OCI-LY7 (cell line): ENCODE measurements around the gene VEPH1. TPM values are rescaled to one million over a fixed set of nuclear protein-coding genes. Genes with fewer than 3 reads are reported as not detected.

Source experiments
- BruUV-seq: library from RNA; stranded (reverse); fragments of 400-500 nt; replicated peaks from 2 replicates; lab custom pipeline; 2021; lab: Mats Ljungman, UMichigan
- CTCF ChIA-PET: fragments of 300-600 bp; sonication (Branson Sonifier 250); formaldehyde crosslinking; loops from one replicate; lab custom pipeline; 2022; ENCODE audit warnings: antibody characterized with exemption; ENCODE audit not compliant: unreplicated experiment; lab: Charles Lee
- POLR2A ChIA-PET: fragments of 300-600 bp; sonication (Branson Sonifier 250); formaldehyde crosslinking; loops from one replicate; lab custom pipeline; 2022; ENCODE audit warnings: antibody characterized with exemption; lab: Charles Lee
- DNase-seq: peaks from one replicate; pipeline ENCODE4 v3.0.0-alpha.2; 2015; ENCODE audit warnings: low spot score
- H2AFZ ChIP-seq: fragments of 200-600 bp; sonication (generic), shearing (Covaris generic); 2 replicates; pipeline ENCODE4 v1.6.1; 2014; ENCODE audit warnings: mild to moderate bottlenecking, antibody characterized with exemption, low read length, moderate library complexity
- H3K27ac ChIP-seq: fragments of 200-600 bp; sonication (generic); 2 replicates; pipeline ENCODE4 v1.5.1; 2014; ENCODE audit warnings: mixed run types, low read depth, mild to moderate bottlenecking, moderate library complexity, low read length, inconsistent platforms; ENCODE audit not compliant: poor library complexity, severe bottlenecking
- H3K36me3 ChIP-seq: fragments of 200-600 bp; sonication (generic); 2 replicates; pipeline ENCODE4 v1.6.1; 2014; ENCODE audit warnings: mild to moderate bottlenecking, antibody characterized with exemption, low read length, moderate library complexity, mixed read lengths; ENCODE audit not compliant: insufficient read depth
- H3K4me1 ChIP-seq: fragments of 200-600 bp; sonication (generic); 2 replicates; pipeline ENCODE4 v1.5.1; 2014; ENCODE audit warnings: mild to moderate bottlenecking, low read length; ENCODE audit not compliant: insufficient read depth, poor library complexity, severe bottlenecking
- H3K4me2 ChIP-seq: fragments of 200-600 bp; sonication (generic); 2 replicates; pipeline ENCODE4 v1.6.1; 2014; ENCODE audit warnings: mild to moderate bottlenecking, low read length
- H3K4me3 ChIP-seq: fragments of 200-600 bp; sonication (generic); 2 replicates; pipeline ENCODE4 v1.5.1; 2014; ENCODE audit warnings: mild to moderate bottlenecking, low read depth, low read length; ENCODE audit not compliant: poor library complexity, severe bottlenecking
- H3K79me2 ChIP-seq: fragments of 200-600 bp; sonication (generic); 2 replicates; pipeline ENCODE4 v1.6.1; 2016; ENCODE audit warnings: low read depth, mild to moderate bottlenecking, low read length, moderate library complexity, mixed read lengths; ENCODE audit not compliant: insufficient read depth
- H3K9me2 ChIP-seq: fragments of 200-600 bp; sonication (generic); 2 replicates; pipeline ENCODE4 v1.6.1; 2016; ENCODE audit warnings: mild to moderate bottlenecking, low read length, mixed read lengths; ENCODE audit not compliant: insufficient read depth
- H3K9me3 ChIP-seq: fragments of 200-600 bp; sonication (generic); 2 replicates; pipeline ENCODE4 v1.6.1; 2014; ENCODE audit warnings: mild to moderate bottlenecking, mixed run types, low read length, mixed read lengths
- H4K20me1 ChIP-seq: fragments of 200-600 bp; sonication (generic); 2 replicates; pipeline ENCODE4 v1.6.1; 2014; ENCODE audit warnings: mild to moderate bottlenecking, antibody characterized with exemption, low read length, moderate library complexity, mixed read lengths; ENCODE audit not compliant: insufficient read depth
- CTCF ChIP-seq: fragments of 200-600 bp; sonication (generic); conservative IDR thresholded peaks from 2 replicates; pipeline ENCODE4 v1.5.1; 2014; ENCODE audit warnings: mild to moderate bottlenecking, antibody characterized with exemption, low read length, moderate library complexity, mixed read lengths
- EZH2phosphoT487 ChIP-seq: fragments of 200-600 bp; sonication (generic); IDR thresholded peaks from 2 replicates; pipeline ENCODE4 v1.6.1; 2018; ENCODE audit warnings: low read depth, borderline replicate concordance, mild to moderate bottlenecking, mixed run types, antibody characterized with exemption, low read length, moderate library complexity, mixed read lengths
- intact Hi-C: fragments of 100-400 bp; cut with micrococcal nuclease; formaldehyde crosslinking; loops from one replicate; pipeline ENCODE4 v1.10.0; 2022; ENCODE audit not compliant: unreplicated experiment
- total RNA-seq, 2 experiments: library from RNA; depleted of rRNA in 1 of 2; stranded (reverse); fragments of >200 nt in 1 of 2; shearing (Covaris generic) in 1 of 2; gene quantifications; 2 replicates each; pipeline ENCODE4 v1.2.3, GENCODE V29; 2014 to 2022

The VEPH1 gene
- total RNA-seq, 2 experiments from 2014 or later = not detected

- no peak overlapping the region for H3K4me2 ChIP-seq
- H3K36me3 ChIP-seq = no peaks in the 10 kb centered on the region
- H3K4me1 ChIP-seq = no peaks in the 10 kb centered on the region
- no peak for TF ChIP-seq CTCF
- TF ChIP-seq EZH2phosphoT487 = no peak
- H4K20me1 ChIP-seq = no peaks in the 10 kb centered on the region
- no peak overlapping the region for H2AFZ ChIP-seq
- ChIA-PET POLR2A (no interaction called here), CTCF (no interaction called here)
- no TSS peak for BruUV-seq
- no peak overlapping the region for H3K4me3 ChIP-seq
- H3K9me2 ChIP-seq = no peaks in the 10 kb centered on the region
- no peak overlapping the region for H3K27ac ChIP-seq
- no peaks in the 10 kb centered on the region for H3K9me3 ChIP-seq
- no peaks in the 10 kb centered on the region for H3K79me2 ChIP-seq
- intact Hi-C loops = no loop called here
- DNase-seq = no peak
Measured at GRCh38 chr3:157259825-157260224, 243.4 kb downstream of the VEPH1 start.

GRCh38 chr3:157257101-157257500, 246.1 kb downstream of the VEPH1 start:
- no peak overlapping the region for H3K27ac ChIP-seq
- intact Hi-C loops = no loop called here
- H3K36me3 ChIP-seq = no peaks in the 10 kb centered on the region
- H3K79me2 ChIP-seq = no peaks in the 10 kb centered on the region
- ChIA-PET CTCF (no interaction called here), POLR2A (interaction anchor here (1.3 to 1.5 kb wide), 2 partner anchors 8 to 11 kb away, joined by 3 to 5 read pairs; no protein-coding TSS in a partner anchor)
- H3K4me2 ChIP-seq = no peak overlapping the region
- no peaks in the 10 kb centered on the region for H3K9me3 ChIP-seq
- no peak for DNase-seq
- no TSS peak for BruUV-seq
- H3K4me3 ChIP-seq = no peak overlapping the region
- H3K9me2 ChIP-seq = no peaks in the 10 kb centered on the region
- no peaks in the 10 kb centered on the region for H3K4me1 ChIP-seq
- TF ChIP-seq EZH2phosphoT487 (no peak), CTCF (no peak)
- no peaks in the 10 kb centered on the region for H4K20me1 ChIP-seq
- H2AFZ ChIP-seq = no peak overlapping the region

GRCh38 chr3:157255797-157256196, 247.4 kb downstream of the VEPH1 start:
- Histone ChIP-seq H3K79me2 (no peaks in the 10 kb centered on the region), H4K20me1 (no peaks in the 10 kb centered on the region), H3K4me3 (no peak overlapping the region), H3K27ac (no peak overlapping the region), H3K4me1 (no peaks in the 10 kb centered on the region), H3K36me3 (no peaks in the 10 kb centered on the region), H3K9me2 (no peaks in the 10 kb centered on the region), H2AFZ (no peak overlapping the region), H3K9me3 (no peaks in the 10 kb centered on the region), H3K4me2 (no peak overlapping the region)
- TF ChIP-seq EZH2phosphoT487 (no peak), CTCF (no peak)
- ChIA-PET CTCF (no interaction called here), POLR2A (interaction anchor here (0.6 kb wide), 1 partner anchor 225 kb away, joined by 3 read pairs; no protein-coding TSS in a partner anchor)
- no TSS peak for BruUV-seq
- intact Hi-C loops = no loop called here
- no peak for DNase-seq
